ENCODE data around the gene SH2B3. TPM values are rescaled to one million over a fixed set of nuclear protein-coding genes. Genes with fewer than 3 reads are reported as not detected.

Gene SH2B3
- total RNA-seq, 1 donor from 2014 or later: 24.1 TPM

DNA sequence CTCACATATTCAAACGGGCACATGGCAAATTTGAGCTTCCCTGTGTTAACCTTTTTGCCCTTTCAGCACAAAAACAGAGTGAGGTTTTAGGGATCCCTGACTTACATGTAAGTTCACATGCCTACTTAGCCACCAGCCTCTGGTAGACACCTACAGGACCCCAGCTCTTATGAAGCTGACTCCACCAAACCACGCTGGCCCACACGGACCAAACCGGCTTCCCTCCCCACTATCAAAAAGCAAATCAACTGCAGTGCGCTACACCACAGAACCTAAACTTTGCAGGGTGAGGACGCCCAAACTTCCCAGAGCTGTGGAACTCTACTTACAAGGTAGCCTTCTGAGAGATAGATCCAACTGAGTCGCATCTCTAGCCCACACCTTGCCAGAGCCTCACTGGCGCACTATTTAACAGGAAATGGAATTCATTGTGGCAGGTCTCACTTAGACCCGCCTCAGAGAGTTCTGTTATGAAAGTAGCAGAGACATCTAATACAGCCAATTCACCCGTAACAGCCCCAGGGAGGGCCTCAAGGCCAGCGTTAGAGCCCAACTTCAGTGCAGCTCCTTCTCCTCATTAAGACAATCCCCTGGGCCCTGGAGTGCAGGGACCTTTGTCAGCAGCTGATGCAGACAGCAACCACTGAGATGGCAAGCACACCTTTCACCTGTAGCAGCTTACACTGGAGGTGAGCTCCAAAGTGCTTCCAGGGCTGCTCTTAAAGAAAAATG lies 49.2 kb downstream of the SH2B3 start:
- DNase-seq (ENCODE audit: extremely low spot score in 2 of 2): peak in 1 of 2 donors; percentile 72
- intact Hi-C loops (cut with DNase I): no loop called here
- TF ChIP-seq, protein P1, sequence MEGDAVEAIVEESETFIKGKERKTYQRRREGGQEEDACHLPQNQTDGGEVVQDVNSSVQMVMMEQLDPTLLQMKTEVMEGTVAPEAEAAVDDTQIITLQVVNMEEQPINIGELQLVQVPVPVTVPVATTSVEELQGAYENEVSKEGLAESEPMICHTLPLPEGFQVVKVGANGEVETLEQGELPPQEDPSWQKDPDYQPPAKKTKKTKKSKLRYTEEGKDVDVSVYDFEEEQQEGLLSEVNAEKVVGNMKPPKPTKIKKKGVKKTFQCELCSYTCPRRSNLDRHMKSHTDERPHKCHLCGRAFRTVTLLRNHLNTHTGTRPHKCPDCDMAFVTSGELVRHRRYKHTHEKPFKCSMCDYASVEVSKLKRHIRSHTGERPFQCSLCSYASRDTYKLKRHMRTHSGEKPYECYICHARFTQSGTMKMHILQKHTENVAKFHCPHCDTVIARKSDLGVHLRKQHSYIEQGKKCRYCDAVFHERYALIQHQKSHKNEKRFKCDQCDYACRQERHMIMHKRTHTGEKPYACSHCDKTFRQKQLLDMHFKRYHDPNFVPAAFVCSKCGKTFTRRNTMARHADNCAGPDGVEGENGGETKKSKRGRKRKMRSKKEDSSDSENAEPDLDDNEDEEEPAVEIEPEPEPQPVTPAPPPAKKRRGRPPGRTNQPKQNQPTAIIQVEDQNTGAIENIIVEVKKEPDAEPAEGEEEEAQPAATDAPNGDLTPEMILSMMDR (IDR thresholded peaks at IDR 0.05): no peak
- TF ChIP-seq POLR2A (IDR thresholded peaks at IDR 0.05): no peak
- TF ChIP-seq POLR2AphosphoS5 (IDR thresholded peaks at IDR 0.05; ENCODE audit: insufficient read depth in 1 of 2, low read depth in 1 of 2): no peak

DNA sequence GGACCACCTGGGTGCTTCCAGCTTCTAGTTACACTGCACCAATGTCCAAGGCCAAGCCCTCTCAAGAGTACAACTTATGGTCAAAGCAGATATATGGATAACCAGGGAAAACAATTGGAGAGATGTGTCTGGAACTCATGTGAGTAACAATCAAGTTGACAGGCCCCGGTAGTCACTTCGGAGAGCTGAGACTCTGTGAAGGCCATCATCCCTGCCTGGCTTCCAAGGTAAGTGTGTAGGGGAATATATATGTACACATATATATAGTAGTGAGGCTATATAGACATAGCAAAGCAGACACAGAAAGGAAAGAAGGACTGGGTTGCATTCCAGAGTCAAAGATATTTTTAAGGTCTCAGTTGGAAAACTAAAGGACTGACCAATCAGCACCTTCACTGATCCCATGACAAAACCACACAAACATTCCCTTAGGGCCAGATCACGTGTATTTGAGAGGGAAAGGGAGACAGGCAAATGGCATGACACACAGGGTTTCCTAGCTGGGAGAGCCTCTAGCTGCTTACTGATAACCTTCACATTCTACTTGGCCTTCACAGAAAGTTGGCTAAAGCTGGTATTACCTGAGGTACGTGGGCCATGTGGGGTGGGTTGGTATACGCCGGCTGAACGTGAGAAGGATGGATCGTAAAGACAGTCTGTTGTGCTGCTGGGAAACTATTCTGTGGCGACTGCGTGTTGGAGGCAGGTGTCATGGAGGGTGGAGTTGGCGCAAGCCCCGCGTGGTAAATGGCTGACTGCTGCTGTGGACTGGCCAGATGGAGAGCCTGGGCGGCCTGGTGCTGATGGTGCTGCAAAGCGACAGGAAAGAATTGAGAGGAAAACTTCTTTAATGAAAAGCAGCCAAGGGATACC lies 50.0 kb downstream of the SH2B3 start:
- intact Hi-C loops (cut with DNase I): no loop called here
- Histone ChIP-seq H3K4me3 (no peak overlapping the region), H3K9me3 (no peaks in the 10 kb centered on the region), H3K36me3 (peaks cover 0 to 43% of the 10 kb centered on the region in 2 donors), H3K27me3 (no peaks in the 10 kb centered on the region), H3K27ac (no peak overlapping the region), H3K4me1 (peaks cover 5% of the 10 kb centered on the region)
- TF ChIP-seq, protein P1 (IDR thresholded peaks at IDR 0.05): no peak
- TF ChIP-seq POLR2A (IDR thresholded peaks at IDR 0.05): no peak
- no peak for TF ChIP-seq POLR2AphosphoS5 (IDR thresholded peaks at IDR 0.05; ENCODE audit: insufficient read depth in 1 of 2, low read depth in 1 of 2)
- no peak for DNase-seq (ENCODE audit: extremely low spot score in 2 of 2)

More for the DNA sequence above, 49.2 kb downstream of the SH2B3 start:
- Histone ChIP-seq H3K4me3 (no peak overlapping the region), H3K27me3 (no peaks in the 10 kb centered on the region), H3K36me3 (peaks cover 0 to 47% of the 10 kb centered on the region in 2 donors), H3K4me1 (peaks cover 5% of the 10 kb centered on the region), H3K27ac (no peak overlapping the region), H3K9me3 (no peaks in the 10 kb centered on the region)

GRCh38 chr12:111457071-111457470 lies 51.3 kb downstream of the SH2B3 start:
- TF ChIP-seq POLR2A (IDR thresholded peaks at IDR 0.05) (no peak), POLR2AphosphoS5 (IDR thresholded peaks at IDR 0.05; ENCODE audit: insufficient read depth in 1 of 2, low read depth in 1 of 2) (no peak)
- TF ChIP-seq, protein P1 (IDR thresholded peaks at IDR 0.05): no peak
- no peaks in the 10 kb centered on the region for H3K9me3 ChIP-seq
- intact Hi-C loops (cut with DNase I): no loop called here

GRCh38 chr12:111457577-111457976 lies 51.9 kb downstream of the SH2B3 start:
- intact Hi-C loops (cut with DNase I): no loop called here
- H3K4me1 ChIP-seq: peaks cover 9% of the 10 kb centered on the region
- TF ChIP-seq, protein P1 (IDR thresholded peaks at IDR 0.05): no peak
- TF ChIP-seq POLR2A (IDR thresholded peaks at IDR 0.05): no peak
- no peak for TF ChIP-seq POLR2AphosphoS5 (IDR thresholded peaks at IDR 0.05; ENCODE audit: insufficient read depth in 1 of 2, low read depth in 1 of 2)
- H3K36me3 ChIP-seq: peaks cover 0 to 43% of the 10 kb centered on the region in 2 donors
- H3K4me3 ChIP-seq: no peak overlapping the region
- no peak for DNase-seq (ENCODE audit: extremely low spot score in 2 of 2)
- no peaks in the 10 kb centered on the region for H3K27me3 ChIP-seq
- H3K27ac ChIP-seq: no peak overlapping the region
- no peaks in the 10 kb centered on the region for H3K9me3 ChIP-seq

More at GRCh38 chr12:111457071-111457470, 51.3 kb downstream of the SH2B3 start:
- Histone ChIP-seq H3K36me3 (peaks cover 0 to 46% of the 10 kb centered on the region in 2 donors), H3K4me1 (peaks cover 4% of the 10 kb centered on the region), H3K27ac (no peak overlapping the region), H3K27me3 (no peaks in the 10 kb centered on the region), H3K4me3 (no peak overlapping the region)
- no peak for DNase-seq (ENCODE audit: extremely low spot score in 2 of 2)

Measured in vagina (tissue), 2 donors.